Immature natural killer cell (primary cell): ENCODE data around the gene CEP250. TPM values are rescaled to one million over a fixed set of nuclear protein-coding genes. Genes with fewer than 3 reads are reported as not detected.

Source experiments
- DNase-seq, 3 donors: peaks; one replicate each; pipeline ENCODE4 v3.0.0; 2022; ENCODE audit warnings: mixed read lengths in 1 of 3
- H3K27ac Mint-ChIP-seq, 6 donors: one replicate each; pipeline ENCODE4 v1.8.0; 2020; ENCODE audit warnings: mixed read lengths in 6 of 6, mild to moderate bottlenecking in 5 of 6, inconsistent platforms in 4 of 6, moderate library complexity in 3 of 6
- H3K27me3 Mint-ChIP-seq, 3 donors: one replicate each; pipeline ENCODE4 v1.8.0; 2020 to 2021; ENCODE audit warnings: low read depth in 3 of 3, mild to moderate bottlenecking in 3 of 3, mixed read lengths in 3 of 3, moderate library complexity in 3 of 3, inconsistent platforms in 1 of 3
- H3K36me3 Mint-ChIP-seq, 3 donors: one replicate each; pipeline ENCODE4 v1.8.0; 2020; ENCODE audit warnings: mixed read lengths in 3 of 3, inconsistent platforms in 2 of 3, mild to moderate bottlenecking in 2 of 3
- H3K4me1 Mint-ChIP-seq, 2 donors: one replicate each; pipeline ENCODE4 v1.8.0; 2020; ENCODE audit warnings: inconsistent platforms in 2 of 2, mild to moderate bottlenecking in 2 of 2, mixed read lengths in 2 of 2, moderate library complexity in 1 of 2
- H3K4me3 Mint-ChIP-seq, 5 donors: one replicate each; pipeline ENCODE4 v1.8.0; 2020; ENCODE audit warnings: mild to moderate bottlenecking in 5 of 5, mixed read lengths in 5 of 5, inconsistent platforms in 3 of 5, moderate library complexity in 3 of 5
- H3K9me3 Mint-ChIP-seq, 6 donors: one replicate each; pipeline ENCODE4 v1.8.0; 2020; ENCODE audit warnings: mild to moderate bottlenecking in 6 of 6, mixed read lengths in 6 of 6, inconsistent platforms in 4 of 6, moderate library complexity in 3 of 6
- polyA plus RNA-seq, 3 donors: library from polyadenylated mRNA; unstranded; fragments of 300-500 nt; fragmentation: Illumina TruSeq; gene quantifications; one replicate each; pipeline ENCODE4 v1.2.3, GENCODE V29; 2021

CEP250 gene
- polyA plus RNA-seq, 3 donors from 2014 or later = 2.5 to 22.4 (median 4.4) TPM

DNA sequence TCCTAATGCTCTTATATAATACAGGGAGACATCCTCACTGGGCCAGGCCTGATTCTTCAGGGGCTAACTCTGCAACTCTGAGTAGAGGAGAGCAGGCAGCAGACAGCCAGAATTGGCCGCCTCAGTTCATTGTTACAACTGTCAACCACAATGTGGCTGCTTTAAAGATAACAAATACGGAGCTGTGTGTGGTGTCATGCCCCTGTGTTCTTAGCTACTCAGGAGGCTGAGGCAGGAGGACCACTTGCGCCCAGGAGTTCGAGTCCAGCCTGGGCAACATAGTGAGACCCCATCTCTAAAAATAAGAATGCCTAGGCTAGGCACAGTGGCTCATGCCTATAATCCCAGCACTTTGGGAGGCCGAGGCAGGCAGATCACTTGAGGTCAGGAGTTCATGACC is 34.3 kb downstream of the CEP250 start:
- H3K4me3 Mint-ChIP-seq = peak overlapping the region; percentile 87 to 99 (median 98)

GRCh38 chr20:35490736-35491181 is 35.4 kb downstream of the CEP250 start:
- Mint-ChIP-seq H3K4me1 (peaks cover 63 to 89% of the 10 kb centered on the region in 2 donors), H3K27ac (peak overlapping the region; percentile 96 to 99 (median 97)), H3K27me3 (peaks cover 5 to 7% (median 7%) of the 10 kb centered on the region in 3 donors), H3K36me3 (peaks cover 10 to 32% (median 18%) of the 10 kb centered on the region in 3 donors), H3K9me3 (no peaks in the 10 kb centered on the region), H3K4me3 (peak overlapping the region; percentile 96 to 100 (median 98))
- DNase-seq = peak; percentile 73 to 76 (median 75)

More for the DNA sequence above, 34.3 kb downstream of the CEP250 start:
- Mint-ChIP-seq H3K27me3 (peaks cover 5 to 7% (median 7%) of the 10 kb centered on the region in 3 donors), H3K4me1 (peaks cover 57 to 83% of the 10 kb centered on the region in 2 donors), H3K9me3 (no peaks in the 10 kb centered on the region), H3K27ac (peak overlapping the region; percentile 82 to 97 (median 86)), H3K36me3 (peaks cover 1 to 24% (median 9%) of the 10 kb centered on the region in 3 donors)
- peak; percentile 36 to 57 (median 54) for DNase-seq

- H3K27ac Mint-ChIP-seq = peak overlapping the region; percentile 96 to 99 (median 97)
- H3K4me1 Mint-ChIP-seq = peaks cover 59 to 83% of the 10 kb centered on the region in 2 donors
- H3K4me3 Mint-ChIP-seq = peak overlapping the region; percentile 96 to 100 (median 98)
- peaks cover 13 to 35% (median 21%) of the 10 kb centered on the region in 3 donors for H3K36me3 Mint-ChIP-seq
- H3K27me3 Mint-ChIP-seq = peaks cover 5 to 7% (median 7%) of the 10 kb centered on the region in 3 donors
- no peak for DNase-seq
- no peaks in the 10 kb centered on the region for H3K9me3 Mint-ChIP-seq
These were observed 36.4 kb downstream of the CEP250 start for GRCh38 chr20:35491823-35492222.

- Mint-ChIP-seq H3K36me3 (peaks cover 13 to 35% (median 21%) of the 10 kb centered on the region in 3 donors), H3K9me3 (no peaks in the 10 kb centered on the region), H3K27me3 (peaks cover 5 to 7% (median 7%) of the 10 kb centered on the region in 3 donors), H3K4me3 (peak overlapping the region; percentile 96 to 100 (median 98)), H3K4me1 (peaks cover 58 to 78% of the 10 kb centered on the region in 2 donors), H3K27ac (peak overlapping the region; percentile 96 to 99 (median 97))
- DNase-seq = no peak
These were observed 37.0 kb downstream of the CEP250 start for GRCh38 chr20:35492352-35492751.

GRCh38 chr20:35496481-35496880 is 41.1 kb downstream of the CEP250 start:
- Mint-ChIP-seq H3K27me3 (peaks cover 0 to 2% (median 0%) of the 10 kb centered on the region in 3 donors), H3K27ac (no peak overlapping the region), H3K4me3 (no peak overlapping the region), H3K9me3 (no peaks in the 10 kb centered on the region), H3K4me1 (peaks cover 29 to 51% of the 10 kb centered on the region in 2 donors), H3K36me3 (peaks cover 24 to 63% (median 36%) of the 10 kb centered on the region in 3 donors)
- DNase-seq = no peak

DNA sequence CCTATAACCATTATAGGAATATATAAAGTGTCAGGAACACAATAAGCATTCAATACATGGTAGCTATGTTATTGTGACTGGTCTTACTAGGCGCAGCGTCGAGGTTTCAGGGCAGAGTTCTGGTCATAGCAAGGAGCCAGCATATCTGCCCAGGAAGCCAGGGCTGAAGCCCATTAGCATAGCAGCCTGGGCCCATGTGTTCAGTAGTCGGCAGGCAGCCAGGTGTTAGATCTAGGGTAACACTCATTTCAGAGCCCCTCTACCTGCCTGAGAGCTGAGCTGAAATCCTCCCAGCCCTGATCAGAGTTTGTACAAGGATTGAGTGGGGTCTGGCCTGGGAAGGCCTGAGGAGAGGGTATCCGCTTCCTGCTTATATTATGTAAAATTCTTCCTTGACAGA is 41.9 kb downstream of the CEP250 start:
- DNase-seq = no peak
- Mint-ChIP-seq H3K4me3 (no peak overlapping the region), H3K27me3 (peaks cover 0 to 2% (median 0%) of the 10 kb centered on the region in 3 donors), H3K4me1 (peaks cover 21 to 45% of the 10 kb centered on the region in 2 donors), H3K36me3 (peaks cover 28 to 70% (median 41%) of the 10 kb centered on the region in 3 donors), H3K9me3 (no peaks in the 10 kb centered on the region), H3K27ac (peak overlapping the region in 2 of 6 donors; percentile 55 to 56)

DNA sequence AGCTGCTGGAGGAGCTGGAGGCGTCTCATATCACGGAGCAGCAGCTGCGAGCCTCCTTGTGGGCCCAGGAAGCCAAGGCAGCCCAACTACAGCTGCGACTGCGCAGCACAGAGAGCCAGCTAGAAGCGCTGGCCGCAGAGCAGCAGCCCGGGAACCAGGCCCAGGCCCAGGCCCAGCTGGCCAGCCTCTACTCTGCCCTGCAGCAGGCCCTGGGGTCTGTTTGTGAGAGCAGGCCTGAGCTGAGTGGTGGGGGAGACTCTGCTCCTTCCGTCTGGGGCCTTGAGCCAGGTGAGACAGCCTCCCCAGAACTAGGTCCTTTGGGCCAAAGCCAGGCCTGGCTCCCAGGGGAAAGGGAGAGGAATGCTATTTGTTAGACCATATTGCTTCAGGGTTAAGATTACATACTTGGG is 42.4 kb downstream of the CEP250 start:
- Mint-ChIP-seq H3K36me3 (peaks cover 33 to 72% (median 45%) of the 10 kb centered on the region in 3 donors), H3K27me3 (peaks cover 0 to 2% (median 0%) of the 10 kb centered on the region in 3 donors), H3K4me3 (no peak overlapping the region), H3K27ac (peak overlapping the region in 2 of 6 donors; percentile 55 to 56), H3K4me1 (peaks cover 20 to 45% of the 10 kb centered on the region in 2 donors), H3K9me3 (no peaks in the 10 kb centered on the region)
- no peak for DNase-seq

GRCh38 chr20:35499271-35499670 is 43.9 kb downstream of the CEP250 start:
- no peak overlapping the region for H3K4me3 Mint-ChIP-seq
- H3K27ac Mint-ChIP-seq = peak overlapping the region in 4 of 6 donors; percentile 23 to 76 (median 46)
- no peaks in the 10 kb centered on the region for H3K9me3 Mint-ChIP-seq
- no peaks in the 10 kb centered on the region for H3K27me3 Mint-ChIP-seq
- H3K4me1 Mint-ChIP-seq = peaks cover 24 to 45% of the 10 kb centered on the region in 2 donors
- H3K36me3 Mint-ChIP-seq = peaks cover 38 to 74% (median 52%) of the 10 kb centered on the region in 3 donors
- no peak for DNase-seq

DNA sequence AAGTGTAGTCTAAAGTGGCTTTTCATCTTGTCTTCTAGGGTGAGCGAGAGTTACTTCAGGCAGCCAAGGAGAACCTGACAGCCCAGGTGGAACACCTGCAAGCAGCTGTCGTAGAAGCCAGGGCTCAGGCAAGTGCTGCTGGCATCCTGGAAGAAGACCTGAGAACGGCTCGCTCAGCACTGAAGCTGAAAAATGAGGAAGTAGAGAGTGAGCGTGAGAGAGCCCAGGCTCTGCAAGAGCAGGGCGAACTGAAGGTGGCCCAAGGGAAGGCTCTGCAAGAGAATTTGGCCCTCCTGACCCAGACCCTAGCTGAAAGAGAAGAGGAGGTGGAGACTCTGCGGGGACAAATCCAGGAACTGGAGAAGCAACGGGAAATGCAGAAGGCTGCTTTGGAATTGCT is 47.0 kb downstream of the CEP250 start:
- no peak for DNase-seq
- Mint-ChIP-seq H3K9me3 (no peaks in the 10 kb centered on the region), H3K27ac (peak overlapping the region in 5 of 6 donors; percentile 40 to 76 (median 48)), H3K27me3 (peaks cover 0 to 2% (median 0%) of the 10 kb centered on the region in 3 donors), H3K4me3 (no peak overlapping the region), H3K4me1 (peaks cover 40 to 64% of the 10 kb centered on the region in 2 donors), H3K36me3 (peaks cover 28 to 81% (median 52%) of the 10 kb centered on the region in 3 donors)

DNA sequence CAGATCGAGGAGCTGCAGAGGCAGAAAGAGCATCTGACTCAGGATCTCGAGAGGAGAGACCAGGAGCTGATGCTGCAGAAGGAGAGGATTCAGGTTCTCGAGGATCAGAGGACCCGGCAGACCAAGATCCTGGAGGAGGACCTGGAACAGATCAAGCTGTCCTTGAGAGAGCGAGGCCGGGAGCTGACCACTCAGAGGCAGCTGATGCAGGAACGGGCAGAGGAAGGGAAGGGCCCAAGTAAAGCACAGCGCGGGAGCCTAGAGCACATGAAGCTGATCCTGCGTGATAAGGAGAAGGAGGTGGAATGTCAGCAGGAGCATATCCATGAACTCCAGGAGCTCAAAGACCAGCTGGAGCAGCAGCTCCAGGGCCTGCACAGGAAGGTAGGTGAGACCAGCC is 47.9 kb downstream of the CEP250 start:
- Mint-ChIP-seq H3K27ac (peak overlapping the region in 5 of 6 donors; percentile 48 to 66 (median 55)), H3K36me3 (peaks cover 28 to 77% (median 51%) of the 10 kb centered on the region in 3 donors), H3K4me1 (peaks cover 40 to 64% of the 10 kb centered on the region in 2 donors), H3K4me3 (peak overlapping the region in 1 of 5 donors; percentile 27), H3K9me3 (no peaks in the 10 kb centered on the region), H3K27me3 (peaks cover 0 to 2% (median 0%) of the 10 kb centered on the region in 3 donors)
- no peak for DNase-seq

DNA sequence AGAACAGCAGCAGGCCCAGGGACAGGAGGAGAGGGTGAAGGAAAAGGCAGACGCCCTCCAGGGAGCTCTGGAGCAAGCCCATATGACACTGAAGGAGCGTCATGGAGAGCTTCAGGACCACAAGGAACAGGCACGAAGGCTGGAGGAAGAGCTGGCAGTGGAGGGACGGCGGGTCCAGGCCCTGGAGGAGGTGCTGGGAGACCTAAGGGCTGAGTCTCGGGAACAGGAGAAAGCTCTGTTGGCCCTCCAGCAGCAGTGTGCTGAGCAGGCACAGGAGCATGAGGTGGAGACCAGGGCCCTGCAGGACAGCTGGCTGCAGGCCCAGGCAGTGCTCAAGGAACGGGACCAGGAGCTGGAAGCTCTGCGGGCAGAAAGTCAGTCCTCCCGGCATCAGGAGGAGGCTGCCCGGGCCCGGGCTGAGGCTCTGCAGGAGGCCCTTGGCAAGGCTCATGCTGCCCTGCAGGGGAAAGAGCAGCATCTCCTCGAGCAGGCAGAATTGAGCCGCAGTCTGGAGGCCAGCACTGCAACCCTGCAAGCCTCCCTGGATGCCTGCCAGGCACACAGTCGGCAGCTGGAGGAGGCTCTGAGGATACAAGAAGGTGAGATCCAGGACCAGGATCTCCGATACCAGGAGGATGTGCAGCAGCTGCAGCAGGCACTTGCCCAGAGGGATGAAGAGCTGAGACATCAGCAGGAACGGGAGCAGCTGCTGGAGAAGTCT is 48.6 kb downstream of the CEP250 start:
- H3K4me1 Mint-ChIP-seq = peaks cover 40 to 64% of the 10 kb centered on the region in 2 donors
- no peak for DNase-seq
- H3K4me3 Mint-ChIP-seq = no peak overlapping the region
- H3K9me3 Mint-ChIP-seq = no peaks in the 10 kb centered on the region
- peaks cover 28 to 79% (median 54%) of the 10 kb centered on the region in 3 donors for H3K36me3 Mint-ChIP-seq
- peaks cover 0 to 2% (median 0%) of the 10 kb centered on the region in 3 donors for H3K27me3 Mint-ChIP-seq
- peak overlapping the region in 5 of 6 donors; percentile 14 to 86 (median 66) for H3K27ac Mint-ChIP-seq

DNA sequence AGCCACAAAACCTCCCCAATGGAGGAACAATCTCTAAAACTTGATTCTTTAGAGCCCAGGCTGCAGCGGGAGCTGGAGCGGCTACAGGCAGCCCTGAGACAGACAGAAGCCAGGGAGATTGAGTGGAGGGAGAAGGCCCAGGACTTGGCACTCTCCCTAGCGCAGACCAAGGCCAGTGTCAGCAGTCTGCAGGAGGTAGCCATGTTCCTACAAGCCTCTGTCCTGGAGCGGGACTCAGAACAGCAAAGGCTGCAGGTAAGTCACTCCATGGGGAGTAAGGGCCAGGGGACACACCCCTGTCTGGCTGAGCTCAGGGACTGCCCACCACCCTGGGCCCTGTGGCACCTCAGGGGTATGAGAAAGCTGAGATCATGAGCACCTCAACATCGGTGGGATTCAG is 49.4 kb downstream of the CEP250 start:
- H3K4me1 Mint-ChIP-seq = peaks cover 38 to 58% of the 10 kb centered on the region in 2 donors
- H3K36me3 Mint-ChIP-seq = peaks cover 22 to 79% (median 49%) of the 10 kb centered on the region in 3 donors
- H3K27ac Mint-ChIP-seq = peak overlapping the region in 4 of 6 donors; percentile 40 to 85 (median 54)
- no peak for DNase-seq
- H3K9me3 Mint-ChIP-seq = no peaks in the 10 kb centered on the region
- no peak overlapping the region for H3K4me3 Mint-ChIP-seq
- H3K27me3 Mint-ChIP-seq = peaks cover 0 to 2% (median 0%) of the 10 kb centered on the region in 3 donors

- peaks cover 0 to 2% (median 0%) of the 10 kb centered on the region in 3 donors for H3K27me3 Mint-ChIP-seq
- peaks cover 17 to 68% (median 38%) of the 10 kb centered on the region in 3 donors for H3K36me3 Mint-ChIP-seq
- no peaks in the 10 kb centered on the region for H3K9me3 Mint-ChIP-seq
- no peak for DNase-seq
- no peak overlapping the region for H3K4me3 Mint-ChIP-seq
- H3K4me1 Mint-ChIP-seq = peaks cover 38 to 52% of the 10 kb centered on the region in 2 donors
- peak overlapping the region; percentile 45 to 88 (median 75) for H3K27ac Mint-ChIP-seq
These were observed 50.8 kb downstream of the CEP250 start for GRCh38 chr20:35506179-35506578.
